GM19043 (cell line): ENCODE results near the gene SOD3.
A peak's percentile ranks its signal among the peaks of the same experiment; 100 is the strongest.

ENCODE experiments used
- ATAC-seq: cut with Tn5 transposase; IDR thresholded peaks from one replicate; pipeline ENCODE4 v1.9.1; 2021; ENCODE audit warnings: low read depth; ENCODE audit not compliant: unreplicated experiment

SOD3 gene

GRCh38 chr4:24794916-24795665 is at the start of gene SOD3:
Gene SOD3, plus strand, starts transcription at chr4:24795573. Its CDS starts 3,949 bp downstream, at chr4:24799522.
- ATAC-seq = no peak

GRCh38 chr4:24747234-24747975 is 48.0 kb upstream of the SOD3 start:
- ATAC-seq = no peak

- no peak for ATAC-seq
Observed at GRCh38 chr4:24748023-24748422, 47.4 kb upstream of the SOD3 start.

GRCh38 chr4:24748758-24749350 is 46.5 kb upstream of the SOD3 start:
- no peak for ATAC-seq

DNA sequence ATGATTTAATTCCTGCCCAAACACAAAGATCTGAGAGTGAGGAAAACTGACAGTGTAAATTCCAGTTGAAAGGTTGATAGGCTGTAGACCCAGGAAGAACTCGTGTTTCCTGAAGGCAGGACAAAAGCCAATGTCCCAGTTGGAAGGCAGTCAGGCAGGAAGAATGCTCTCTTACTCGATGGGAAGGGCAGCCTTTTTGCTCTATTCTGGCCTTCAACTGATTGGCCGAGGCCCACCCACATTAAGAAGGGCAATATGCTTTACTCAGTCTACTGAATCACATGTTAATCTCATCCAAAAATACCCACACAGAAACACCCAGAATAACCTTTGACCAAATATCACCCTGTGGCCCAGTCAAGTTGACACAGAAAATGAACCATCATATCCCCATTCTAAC is 45.3 kb upstream of the SOD3 start:
- no peak for ATAC-seq

- no peak for ATAC-seq
Observed at GRCh38 chr4:24751926-24752539, 43.3 kb upstream of the SOD3 start.

- ATAC-seq = no peak
Observed at GRCh38 chr4:24753519-24753918, 41.9 kb upstream of the SOD3 start.

- no peak for ATAC-seq
Observed at GRCh38 chr4:24754571-24754970, 40.8 kb upstream of the SOD3 start.

GRCh38 chr4:24763631-24764297 is 31.6 kb upstream of the SOD3 start:
- no peak for ATAC-seq

- ATAC-seq = no peak
Observed at GRCh38 chr4:24764345-24764744, 31.0 kb upstream of the SOD3 start.

DNA sequence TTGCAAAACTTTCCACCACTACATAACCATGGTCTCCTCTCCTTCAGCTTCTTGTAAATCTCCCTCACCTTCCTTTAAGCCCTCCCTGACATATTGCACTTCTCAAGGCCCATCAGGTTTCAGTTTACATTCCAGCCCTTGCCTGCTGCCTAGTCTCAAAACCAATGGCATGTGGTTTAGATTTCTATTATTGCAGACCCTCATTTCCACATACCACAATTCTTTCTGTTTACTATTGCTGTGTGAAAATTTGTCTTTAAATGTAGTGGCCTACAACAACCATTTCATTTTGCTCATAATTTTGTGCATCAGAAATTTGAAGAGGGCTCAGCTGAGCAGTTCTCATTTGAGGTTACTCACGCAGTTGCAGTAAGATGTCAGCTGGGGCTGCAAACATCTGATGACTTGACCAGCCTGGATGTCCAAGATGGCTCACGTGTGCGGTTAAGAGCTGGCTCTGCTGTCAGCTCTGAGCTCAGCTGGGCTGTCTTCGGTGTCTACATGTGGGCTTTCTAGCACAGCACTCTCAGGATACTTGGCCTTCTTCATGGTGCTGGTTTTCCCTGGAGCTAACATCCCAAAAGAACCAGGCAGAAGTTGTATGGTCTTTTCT is 29.9 kb upstream of the SOD3 start:
- no peak for ATAC-seq

- ATAC-seq = no peak
Observed at GRCh38 chr4:24768006-24768405, 27.4 kb upstream of the SOD3 start.

DNA sequence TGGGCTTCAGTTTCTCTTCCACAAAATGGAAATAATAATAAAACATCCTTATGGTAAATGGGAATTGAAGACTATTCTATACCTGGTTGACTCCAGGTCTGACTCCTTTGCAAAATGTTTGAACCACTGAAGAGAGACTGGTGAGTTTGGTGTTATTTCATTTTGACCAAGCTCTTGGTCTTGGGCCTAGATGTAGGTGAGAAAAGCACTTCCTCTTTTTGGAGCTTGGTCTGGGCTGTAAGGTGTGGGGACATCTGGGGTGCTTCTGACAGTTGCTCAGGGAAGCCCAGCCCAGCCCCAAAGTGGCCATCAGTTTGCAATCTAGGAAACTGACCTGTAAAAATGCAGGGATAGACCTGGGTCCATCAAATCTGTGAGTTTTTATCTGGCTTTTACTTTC is 26.8 kb upstream of the SOD3 start:
- peak; percentile 78 for ATAC-seq

- ATAC-seq = no peak
Observed at GRCh38 chr4:24769571-24769970, 25.8 kb upstream of the SOD3 start.

- peak; percentile 75 for ATAC-seq
Observed at GRCh38 chr4:24770032-24770584, 25.3 kb upstream of the SOD3 start.

DNA sequence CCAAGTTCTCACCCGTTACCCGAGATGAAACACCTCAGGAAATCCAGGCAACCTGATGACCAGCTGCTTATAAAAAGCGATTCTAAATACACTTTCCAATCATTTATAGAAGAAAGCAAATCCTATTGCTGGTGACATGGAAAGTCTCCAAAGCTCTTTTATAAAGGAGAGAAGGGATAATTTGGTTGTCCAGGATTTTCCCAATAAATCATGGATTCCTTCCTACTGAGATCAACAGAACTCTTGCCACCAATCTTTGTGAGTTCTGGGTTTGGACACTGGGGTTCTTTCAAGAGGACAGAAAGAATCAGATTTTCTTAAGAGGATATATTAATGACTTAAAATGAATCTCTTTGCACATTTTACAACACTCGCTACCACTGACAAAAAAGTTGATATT is 24.7 kb upstream of the SOD3 start:
- no peak for ATAC-seq

GRCh38 chr4:24771241-24771640 is 24.1 kb upstream of the SOD3 start:
- no peak for ATAC-seq

GRCh38 chr4:24772061-24772705 is 23.2 kb upstream of the SOD3 start:
- no peak for ATAC-seq

GRCh38 chr4:24772952-24773351 is 22.4 kb upstream of the SOD3 start:
- no peak for ATAC-seq

DNA sequence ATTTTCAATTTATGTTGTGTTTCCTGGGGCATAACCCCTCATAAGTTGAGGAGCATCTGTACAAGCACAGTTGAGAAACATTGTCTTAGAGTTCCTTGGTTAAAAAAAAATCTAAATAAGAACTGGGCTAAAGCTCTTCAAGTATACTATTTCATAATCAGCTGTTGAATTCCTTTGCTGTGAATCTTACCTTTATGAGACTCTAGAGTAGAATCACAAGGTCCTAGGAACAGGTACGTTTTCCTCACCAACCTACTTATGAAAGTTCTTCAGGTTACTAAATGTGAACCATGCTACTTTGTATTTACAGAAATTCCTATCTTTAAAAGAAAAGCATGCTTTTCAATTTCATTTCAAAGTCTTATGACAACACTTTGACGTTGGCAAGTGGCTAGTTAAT is 20.9 kb upstream of the SOD3 start:
- ATAC-seq = no peak
